HEK293 (cell line): ENCODE measurements around the gene EIF3B.
A peak's percentile ranks its signal among the peaks of the same experiment; 100 is the strongest.

Experiments
- CTCF ChIA-PET: fragments of 350-600 bp; formaldehyde crosslinking; extraction: SDS; loops from one replicate; lab custom pipeline; 2021; ENCODE audit warnings: antibody characterized with exemption; lab: Yijun Ruan, JAX
- POLR2A ChIA-PET: fragments of 300-600 bp; formaldehyde crosslinking; extraction: SDS; loops from one replicate; lab custom pipeline; 2020; ENCODE audit warnings: antibody characterized with exemption, inconsistent platforms; lab: Yijun Ruan, JAX
- H3K27ac ChIP-seq: fragments of 200-500 bp; sonication (Bioruptor generic); 2 replicates; pipeline ENCODE4 v1.5.1; 2014; ENCODE audit warnings: low read depth, low read length, control low read depth, inconsistent platforms; ENCODE audit errors: extremely low read depth
- H3K36me3 ChIP-seq, 2 experiments: fragments of 200-500 bp in 1 of 2; sonication (Bioruptor generic) in 1 of 2; 1 replicate in 1 of 2; 2 replicates in 1 of 2; pipeline ENCODE4 v1.5.1; 2014 to 2017; ENCODE audit warnings: inconsistent platforms in 2 of 2, low read length in 2 of 2; ENCODE audit not compliant: control insufficient read depth in 2 of 2, insufficient read depth in 1 of 2
- H3K4me1 ChIP-seq: fragments of 200-500 bp; sonication (Bioruptor generic); 2 replicates; pipeline ENCODE4 v1.5.1; 2014; ENCODE audit warnings: mild to moderate bottlenecking, low read length, inconsistent platforms; ENCODE audit not compliant: control insufficient read depth, insufficient read depth
- H3K4me3 ChIP-seq: 2 replicates; pipeline ENCODE4 v1.5.1; 2011; ENCODE audit warnings: low read depth, mild to moderate bottlenecking, control low read depth, low read length, moderate library complexity
- H3K9me3 ChIP-seq: fragments of 200-500 bp; sonication (Bioruptor generic); 2 replicates; pipeline ENCODE4 v1.5.1; 2014; ENCODE audit warnings: low read depth, low read length, inconsistent platforms; ENCODE audit not compliant: control insufficient read depth, insufficient read depth
- EGR2 ChIP-seq: fragments of 450-650 bp; formaldehyde crosslinking; IDR thresholded peaks from 2 replicates; pipeline ENCODE4 v1.5.1; 2016; ENCODE audit warnings: low read depth, missing biosample characterization, missing genetic modification characterization
- KLF16 ChIP-seq: fragments of 450-650 bp; formaldehyde crosslinking; IDR thresholded peaks from 2 replicates; pipeline ENCODE4 v1.5.1; 2017; ENCODE audit warnings: missing biosample characterization, missing genetic modification characterization
- KLF9 ChIP-seq: fragments of 450-650 bp; formaldehyde crosslinking; IDR thresholded peaks from 2 replicates; pipeline ENCODE4 v1.5.1; 2016; ENCODE audit warnings: missing biosample characterization, missing genetic modification characterization, low read depth
- PRDM10 ChIP-seq: fragments of 450-650 bp; formaldehyde crosslinking; IDR thresholded peaks from 2 replicates; pipeline ENCODE4 v1.5.1; 2016; ENCODE audit warnings: missing biosample characterization, missing genetic modification characterization
- SP3 ChIP-seq: fragments of 450-650 bp; formaldehyde crosslinking; IDR thresholded peaks from 2 replicates; pipeline ENCODE4 v1.5.1; 2016; ENCODE audit warnings: missing biosample characterization, missing genetic modification characterization
- SP7 ChIP-seq: fragments of 450-650 bp; formaldehyde crosslinking; IDR thresholded peaks from 2 replicates; pipeline ENCODE4 v1.5.1; 2016; ENCODE audit warnings: missing biosample characterization, missing genetic modification characterization
- TRIM28 ChIP-seq: IDR thresholded peaks from 2 replicates; pipeline ENCODE4 v1.6.1; 2011; ENCODE audit warnings: low read length, control low read depth, borderline replicate concordance
- YY2 ChIP-seq: fragments of 450-650 bp; formaldehyde crosslinking; IDR thresholded peaks from 2 replicates; pipeline ENCODE4 v1.5.1; 2016; ENCODE audit warnings: missing biosample characterization, missing genetic modification characterization
- ZBTB11 ChIP-seq: fragments of 450-650 bp; formaldehyde crosslinking; conservative IDR thresholded peaks from 2 replicates; pipeline ENCODE4 v1.5.1; 2016; ENCODE audit warnings: low read depth, missing biosample characterization, missing genetic modification characterization
- ZBTB17 ChIP-seq: fragments of 450-650 bp; formaldehyde crosslinking; IDR thresholded peaks from 2 replicates; pipeline ENCODE4 v1.5.1; 2016; ENCODE audit warnings: missing biosample characterization, missing genetic modification characterization
- ZBTB7A ChIP-seq: fragments of 450-650 bp; formaldehyde crosslinking; IDR thresholded peaks from 2 replicates; pipeline ENCODE4 v1.5.1; 2016; ENCODE audit warnings: low read depth, missing biosample characterization, missing genetic modification characterization
- ZFP69B ChIP-seq: fragments of 450-650 bp; formaldehyde crosslinking; IDR thresholded peaks from 2 replicates; pipeline ENCODE4 v1.5.1; 2016; ENCODE audit warnings: missing biosample characterization, missing genetic modification characterization
- ZNF146 ChIP-seq: fragments of 450-650 bp; formaldehyde crosslinking; IDR thresholded peaks from 2 replicates; pipeline ENCODE4 v1.5.1; 2016; ENCODE audit warnings: missing biosample characterization, missing genetic modification characterization
- ZNF223 ChIP-seq: fragments of 450-650 bp; formaldehyde crosslinking; IDR thresholded peaks from 2 replicates; pipeline ENCODE4 v1.5.1; 2016; ENCODE audit warnings: missing biosample characterization, missing genetic modification characterization
- ZNF324 ChIP-seq: fragments of 450-650 bp; formaldehyde crosslinking; IDR thresholded peaks from 2 replicates; pipeline ENCODE4 v1.5.1; 2016; ENCODE audit warnings: missing biosample characterization, missing genetic modification characterization
- ZNF37A ChIP-seq: fragments of 450-650 bp; IDR thresholded peaks from 2 replicates; pipeline ENCODE4 v1.5.1; 2018; ENCODE audit warnings: missing biosample characterization, missing genetic modification characterization
- ZNF449 ChIP-seq: fragments of 450-650 bp; formaldehyde crosslinking; IDR thresholded peaks from 2 replicates; pipeline ENCODE4 v1.5.1; 2017; ENCODE audit warnings: missing biosample characterization, mild to moderate bottlenecking, missing genetic modification characterization, moderate library complexity
- ZNF549 ChIP-seq: fragments of 450-650 bp; IDR thresholded peaks from 2 replicates; pipeline ENCODE4 v1.5.1; 2018; ENCODE audit warnings: missing biosample characterization, missing genetic modification characterization, mild to moderate bottlenecking, inconsistent platforms, moderate library complexity
- ZNF639 ChIP-seq: fragments of 450-650 bp; formaldehyde crosslinking; IDR thresholded peaks from 2 replicates; pipeline ENCODE4 v1.5.1; 2016; ENCODE audit warnings: missing biosample characterization, missing genetic modification characterization
- ZNF76 ChIP-seq: fragments of 450-650 bp; formaldehyde crosslinking; IDR thresholded peaks from 2 replicates; pipeline ENCODE4; 2016; ENCODE audit warnings: low read depth, missing biosample characterization, missing genetic modification characterization, borderline replicate concordance
- ZNF785 ChIP-seq: fragments of 450-650 bp; formaldehyde crosslinking; IDR thresholded peaks from 2 replicates; pipeline ENCODE4 v1.5.1; 2016; ENCODE audit warnings: missing biosample characterization, missing genetic modification characterization
- ZNF791 ChIP-seq: fragments of 450-650 bp; formaldehyde crosslinking; IDR thresholded peaks from 2 replicates; pipeline ENCODE4 v1.5.1; 2016; ENCODE audit warnings: missing biosample characterization, missing genetic modification characterization
- ZSCAN16 ChIP-seq: fragments of 450-650 bp; formaldehyde crosslinking; IDR thresholded peaks from 2 replicates; pipeline ENCODE4 v1.5.1; 2016; ENCODE audit warnings: missing biosample characterization, missing genetic modification characterization
- TF ChIP-seq, protein P1 (sequence below): sonication (generic); formaldehyde crosslinking; IDR thresholded peaks from 2 replicates; pipeline ENCODE4 v1.8.1; 2022; ENCODE audit warnings: mild to moderate bottlenecking, moderate library complexity, missing genetic modification reagents

The EIF3B gene

DNA sequence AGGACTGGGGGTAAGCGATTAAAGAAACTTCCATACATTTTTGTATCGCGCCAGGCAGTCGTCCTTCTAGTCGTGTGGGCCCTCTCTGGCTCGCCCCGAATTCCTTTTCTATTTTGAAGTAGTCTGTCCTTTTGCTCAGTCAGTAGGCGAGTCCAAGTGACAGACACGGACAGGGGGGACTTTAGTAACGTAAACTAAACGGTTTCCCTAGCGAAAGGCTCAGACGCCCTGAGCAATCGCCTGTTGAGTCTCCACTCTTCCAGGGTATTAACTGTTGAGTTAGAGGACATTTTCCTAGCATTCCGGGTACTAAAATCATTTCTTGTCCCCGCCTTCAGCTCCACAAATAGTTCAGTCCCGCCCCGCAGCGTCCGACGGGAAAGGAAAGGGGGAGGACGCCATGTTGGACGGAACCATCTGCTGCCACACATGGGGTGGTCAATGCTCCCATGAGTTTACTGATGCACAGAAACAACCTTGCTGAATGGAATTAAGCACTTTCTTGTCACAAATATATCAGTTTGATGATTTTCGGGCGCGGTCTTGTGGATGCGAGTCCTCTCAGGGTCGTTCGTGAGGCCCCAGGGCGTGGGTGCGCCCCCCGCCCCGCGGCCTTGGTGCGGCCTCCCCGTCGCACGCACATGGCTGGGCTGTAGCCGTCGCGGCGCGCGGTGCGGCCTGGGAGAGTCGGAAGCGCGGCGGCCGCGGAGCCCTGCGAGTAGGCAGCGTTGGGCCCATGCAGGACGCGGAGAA is at the start of gene EIF3B:
TSS of gene EIF3B (plus strand) at position 642 of the 753 bp plus-strand sequence. CDS start at position 737, 95 bp downstream.
- Histone ChIP-seq H3K27ac (peak within 1 kb of the TSS; percentile 98), H3K4me1 (peaks cover 9% of the 10 kb centered on the region), H3K36me3 (peaks cover 6 to 30% of the 10 kb centered on the region in 2 experiments; a peak in 2 of 3 replicates), H3K4me3 (peak within 1 kb of the TSS; percentile 90), H3K9me3 (no peaks in the 10 kb centered on the region)
- CTCF ChIA-PET, result no interaction called here
- POLR2A ChIA-PET, result interaction anchor here (0.6 to 2.8 kb wide), 12 partner anchors 11 to 797 kb away, joined by 3 to 14 read pairs (median 4); partner anchors contain the start of genes CHST12, MRM2, NUDT1 and SNX8
- 0 out of 2 replicates have a peak, but pooled peaks have one; percentile 9 for TF ChIP-seq ZBTB11 (tag by site-specific recombination)
- TF ChIP-seq ZNF639, result 0 out of 2 replicates have a peak, but pooled peaks have one; percentile 52
- TF ChIP-seq TRIM28, result peak; percentile 22; the same call in 1 of the 2 replicates
- TF ChIP-seq KLF9 (tag by site-specific recombination), result peak; percentile 15; the same call in 1 of the 2 replicates
- TF ChIP-seq ZNF549 (tag by site-specific recombination), result no peak
- peak; percentile 70 for TF ChIP-seq SP7 (tag by site-specific recombination)
- TF ChIP-seq PRDM10 (tag by site-specific recombination), result peak; percentile 100
- TF ChIP-seq ZNF791 (tag by site-specific recombination), result no peak
- peak; percentile 79 for TF ChIP-seq ZNF449 (tag by site-specific recombination)
- no peak for TF ChIP-seq ZNF223 (tag by site-specific recombination)
- TF ChIP-seq KLF16, result peak; percentile 53; the same call in 1 of the 2 replicates
- TF ChIP-seq ZFP69B (tag by site-specific recombination), result 0 out of 2 replicates have a peak, but pooled peaks have one; percentile 32
- TF ChIP-seq ZNF785 (tag by site-specific recombination), result no peak
- peak; percentile 73; the same call in 1 of the 2 replicates for TF ChIP-seq ZNF324 (tag by site-specific recombination)
- TF ChIP-seq YY2 (tag by site-specific recombination), result peak; percentile 96
- TF ChIP-seq, protein P1, sequence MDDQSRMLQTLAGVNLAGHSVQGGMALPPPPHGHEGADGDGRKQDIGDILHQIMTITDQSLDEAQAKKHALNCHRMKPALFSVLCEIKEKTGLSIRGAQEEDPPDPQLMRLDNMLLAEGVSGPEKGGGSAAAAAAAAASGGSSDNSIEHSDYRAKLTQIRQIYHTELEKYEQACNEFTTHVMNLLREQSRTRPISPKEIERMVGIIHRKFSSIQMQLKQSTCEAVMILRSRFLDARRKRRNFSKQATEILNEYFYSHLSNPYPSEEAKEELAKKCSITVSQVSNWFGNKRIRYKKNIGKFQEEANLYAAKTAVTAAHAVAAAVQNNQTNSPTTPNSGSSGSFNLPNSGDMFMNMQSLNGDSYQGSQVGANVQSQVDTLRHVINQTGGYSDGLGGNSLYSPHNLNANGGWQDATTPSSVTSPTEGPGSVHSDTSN (CRISPR knock-in tag), result no peak
- no peak for TF ChIP-seq ZSCAN16 (tag by site-specific recombination)
- no peak for TF ChIP-seq ZNF37A (tag by site-specific recombination)
- no peak for TF ChIP-seq ZBTB7A (tag by site-specific recombination)
- peak; percentile 71 for TF ChIP-seq EGR2
- no peak for TF ChIP-seq ZNF146 (tag by site-specific recombination)
- TF ChIP-seq ZBTB17 (tag by site-specific recombination), result peak; percentile 53
- TF ChIP-seq SP3 (tag by site-specific recombination), result peak; percentile 66
- peak; percentile 94 for TF ChIP-seq ZNF76 (tag by site-specific recombination)
